Ishikawa (cell line): ENCODE results near the gene MOK.

Source experiments
- CEBPB ChIP-seq: IDR thresholded peaks from 2 replicates; pipeline ENCODE4 v1.6.1; 2012
- CREB1 ChIP-seq: IDR thresholded peaks from 2 replicates; pipeline ENCODE4 v1.6.1; 2012; ENCODE audit warnings: low read depth
- EGR1 ChIP-seq: IDR thresholded peaks from 2 replicates; pipeline ENCODE4 v1.6.1; 2012
- EP300 ChIP-seq: IDR thresholded peaks from 2 replicates; pipeline ENCODE4 v1.6.1; 2012; ENCODE audit warnings: borderline replicate concordance
- FOXM1 ChIP-seq: IDR thresholded peaks from 2 replicates; pipeline ENCODE4 v1.6.1; 2012; ENCODE audit warnings: low read depth, borderline replicate concordance
- MAX ChIP-seq: IDR thresholded peaks from 2 replicates; pipeline ENCODE4 v1.6.1; 2012
- NFIC ChIP-seq: IDR thresholded peaks from 2 replicates; pipeline ENCODE4 v1.6.1; 2012
- RAD21 ChIP-seq: IDR thresholded peaks from 2 replicates; pipeline ENCODE4 v1.6.1; 2012; ENCODE audit warnings: low read depth
- TAF1 ChIP-seq: IDR thresholded peaks from 2 replicates; pipeline ENCODE4 v1.6.1; 2012; ENCODE audit warnings: low read depth, mild to moderate bottlenecking
- TCF12 ChIP-seq: IDR thresholded peaks from 2 replicates; pipeline ENCODE4 v1.6.1; 2012; ENCODE audit warnings: low read depth
- TEAD4 ChIP-seq: IDR thresholded peaks from 2 replicates; pipeline ENCODE4 v1.6.1; 2012
- YY1 ChIP-seq: IDR thresholded peaks from 2 replicates; pipeline ENCODE4 v1.6.1; 2012; ENCODE audit warnings: low read depth
- ZBTB7A ChIP-seq: IDR thresholded peaks from 2 replicates; pipeline ENCODE4 v1.6.1; 2012; ENCODE audit warnings: low read depth
- TF ChIP-seq, protein P1 (sequence below): IDR thresholded peaks from 2 replicates; pipeline ENCODE4 v1.6.1; 2012; ENCODE audit warnings: low read depth, mild to moderate bottlenecking
- TF ChIP-seq, protein P2 (sequence below): IDR thresholded peaks from 2 replicates; pipeline ENCODE4 v1.6.1; 2012

The MOK gene

GRCh38 chr14:102210421-102211042 is 94.4 kb downstream of the MOK start:
- TF ChIP-seq CREB1 (no peak), MAX (no peak), CEBPB (no peak), EP300 (no peak), TAF1 (no peak), ZBTB7A (no peak), FOXM1 (no peak), NFIC (no peak)
- TF ChIP-seq, protein P1, sequence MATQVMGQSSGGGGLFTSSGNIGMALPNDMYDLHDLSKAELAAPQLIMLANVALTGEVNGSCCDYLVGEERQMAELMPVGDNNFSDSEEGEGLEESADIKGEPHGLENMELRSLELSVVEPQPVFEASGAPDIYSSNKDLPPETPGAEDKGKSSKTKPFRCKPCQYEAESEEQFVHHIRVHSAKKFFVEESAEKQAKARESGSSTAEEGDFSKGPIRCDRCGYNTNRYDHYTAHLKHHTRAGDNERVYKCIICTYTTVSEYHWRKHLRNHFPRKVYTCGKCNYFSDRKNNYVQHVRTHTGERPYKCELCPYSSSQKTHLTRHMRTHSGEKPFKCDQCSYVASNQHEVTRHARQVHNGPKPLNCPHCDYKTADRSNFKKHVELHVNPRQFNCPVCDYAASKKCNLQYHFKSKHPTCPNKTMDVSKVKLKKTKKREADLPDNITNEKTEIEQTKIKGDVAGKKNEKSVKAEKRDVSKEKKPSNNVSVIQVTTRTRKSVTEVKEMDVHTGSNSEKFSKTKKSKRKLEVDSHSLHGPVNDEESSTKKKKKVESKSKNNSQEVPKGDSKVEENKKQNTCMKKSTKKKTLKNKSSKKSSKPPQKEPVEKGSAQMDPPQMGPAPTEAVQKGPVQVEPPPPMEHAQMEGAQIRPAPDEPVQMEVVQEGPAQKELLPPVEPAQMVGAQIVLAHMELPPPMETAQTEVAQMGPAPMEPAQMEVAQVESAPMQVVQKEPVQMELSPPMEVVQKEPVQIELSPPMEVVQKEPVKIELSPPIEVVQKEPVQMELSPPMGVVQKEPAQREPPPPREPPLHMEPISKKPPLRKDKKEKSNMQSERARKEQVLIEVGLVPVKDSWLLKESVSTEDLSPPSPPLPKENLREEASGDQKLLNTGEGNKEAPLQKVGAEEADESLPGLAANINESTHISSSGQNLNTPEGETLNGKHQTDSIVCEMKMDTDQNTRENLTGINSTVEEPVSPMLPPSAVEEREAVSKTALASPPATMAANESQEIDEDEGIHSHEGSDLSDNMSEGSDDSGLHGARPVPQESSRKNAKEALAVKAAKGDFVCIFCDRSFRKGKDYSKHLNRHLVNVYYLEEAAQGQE: no peak
- TF ChIP-seq, protein P2, sequence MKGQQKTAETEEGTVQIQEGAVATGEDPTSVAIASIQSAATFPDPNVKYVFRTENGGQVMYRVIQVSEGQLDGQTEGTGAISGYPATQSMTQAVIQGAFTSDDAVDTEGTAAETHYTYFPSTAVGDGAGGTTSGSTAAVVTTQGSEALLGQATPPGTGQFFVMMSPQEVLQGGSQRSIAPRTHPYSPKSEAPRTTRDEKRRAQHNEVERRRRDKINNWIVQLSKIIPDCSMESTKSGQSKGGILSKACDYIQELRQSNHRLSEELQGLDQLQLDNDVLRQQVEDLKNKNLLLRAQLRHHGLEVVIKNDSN: no peak

GRCh38 chr14:102209224-102209966 is 95.6 kb downstream of the MOK start:
- TF ChIP-seq RAD21: peak; percentile 43
- no peak for TF ChIP-seq CREB1
- no peak for TF ChIP-seq MAX

DNA sequence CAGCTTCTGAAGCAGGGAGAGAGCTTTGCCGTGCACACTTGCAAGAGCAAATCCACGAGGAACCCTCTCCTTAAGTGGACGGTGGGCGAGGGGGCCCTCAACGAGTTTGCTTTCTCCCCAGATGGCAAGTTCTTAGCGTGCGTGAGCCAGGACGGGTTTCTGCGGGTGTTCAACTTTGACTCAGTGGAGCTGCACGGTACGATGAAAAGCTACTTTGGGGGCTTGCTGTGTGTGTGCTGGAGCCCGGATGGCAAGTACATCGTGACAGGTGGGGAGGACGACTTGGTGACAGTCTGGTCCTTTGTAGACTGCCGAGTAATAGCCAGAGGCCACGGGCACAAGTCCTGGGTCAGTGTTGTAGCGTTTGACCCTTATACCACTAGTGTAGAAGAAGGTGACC is 96.2 kb downstream of the MOK start:
- TF ChIP-seq TAF1: no peak
- no peak for TF ChIP-seq ZBTB7A
- no peak for TF ChIP-seq FOXM1
- no peak for TF ChIP-seq EGR1
- TF ChIP-seq MAX: no peak
- TF ChIP-seq, protein P2: no peak
- TF ChIP-seq RAD21: no peak
- TF ChIP-seq CEBPB: no peak
- TF ChIP-seq EP300: no peak
- no peak for TF ChIP-seq CREB1
- TF ChIP-seq, protein P1: no peak
- no peak for TF ChIP-seq TEAD4
- no peak for TF ChIP-seq TCF12
- TF ChIP-seq NFIC: no peak
- TF ChIP-seq YY1: no peak

- TF ChIP-seq RAD21: no peak
- TF ChIP-seq, protein P1: no peak
- no peak for TF ChIP-seq TEAD4
- TF ChIP-seq NFIC: no peak
- no peak for TF ChIP-seq MAX
- no peak for TF ChIP-seq YY1
- TF ChIP-seq, protein P2: no peak
- no peak for TF ChIP-seq CREB1
- no peak for TF ChIP-seq EGR1
- no peak for TF ChIP-seq EP300
Observed at GRCh38 chr14:102207831-102208365, 97.1 kb downstream of the MOK start.
